Progenitor cell of endocrine pancreas (in vitro differentiated cells): ENCODE data around the gene TSNAXIP1. TPM values are rescaled to one million over a fixed set of nuclear protein-coding genes. Genes with fewer than 3 reads are reported as not detected.
"Not testable (repeated sequence)": the region's sequence is repeated elsewhere in the genome, so short reads cannot be mapped to it uniquely, and the experiment has no call there.

Experiments
- DNase-seq: peaks from one replicate; pipeline ENCODE4 v3.0.0; 2021; ENCODE audit warnings: low spot score; ENCODE audit not compliant: unreplicated experiment
- H3K27ac Mint-ChIP-seq: 2 replicates; pipeline ENCODE4 v1.8.0; 2021; ENCODE audit warnings: mild to moderate bottlenecking, moderate library complexity, mixed read lengths
- H3K27me3 Mint-ChIP-seq: 2 replicates; pipeline ENCODE4 v1.8.0; 2021; ENCODE audit warnings: mixed read lengths
- H3K36me3 Mint-ChIP-seq: 2 replicates; pipeline ENCODE4 v1.8.0; 2022; ENCODE audit warnings: mixed read lengths; ENCODE audit not compliant: insufficient read depth
- H3K4me1 Mint-ChIP-seq: 2 replicates; pipeline ENCODE4 v1.8.0; 2021; ENCODE audit warnings: low read depth, mixed read lengths
- H3K4me3 Mint-ChIP-seq: 2 replicates; pipeline ENCODE4 v1.8.0; 2021; ENCODE audit warnings: low read depth, mild to moderate bottlenecking, moderate library complexity, mixed read lengths
- H3K9me3 Mint-ChIP-seq: 2 replicates; pipeline ENCODE4 v1.8.0; 2021; ENCODE audit warnings: low read depth, mixed read lengths
- CTCF ChIP-seq: fragments of 200-600 bp; sonication (generic); IDR thresholded peaks from one replicate; pipeline ENCODE4 v1.5.0; 2021; ENCODE audit warnings: antibody characterized with exemption, mild to moderate bottlenecking; ENCODE audit not compliant: unreplicated experiment
- total RNA-seq: library from RNA; stranded (reverse); gene quantifications from 2 replicates; pipeline ENCODE4 v1.2.1, GENCODE V29; 2021

The TSNAXIP1 gene
- total RNA-seq, 1 donor from 2014 or later: 14.5 TPM

GRCh38 chr16:67834242-67834614 is 27.5 kb downstream of the TSNAXIP1 start:
- H3K4me1 Mint-ChIP-seq: peaks cover 12% of the 10 kb centered on the region
- H3K4me3 Mint-ChIP-seq: peak overlapping the region; percentile 92
- H3K27me3 Mint-ChIP-seq: no peaks in the 10 kb centered on the region
- TF ChIP-seq CTCF: no peak
- no peaks in the 10 kb centered on the region for H3K9me3 Mint-ChIP-seq
- DNase-seq: no peak
- peaks cover 4% of the 10 kb centered on the region for H3K36me3 Mint-ChIP-seq
- H3K27ac Mint-ChIP-seq: peak overlapping the region; percentile 84

DNA sequence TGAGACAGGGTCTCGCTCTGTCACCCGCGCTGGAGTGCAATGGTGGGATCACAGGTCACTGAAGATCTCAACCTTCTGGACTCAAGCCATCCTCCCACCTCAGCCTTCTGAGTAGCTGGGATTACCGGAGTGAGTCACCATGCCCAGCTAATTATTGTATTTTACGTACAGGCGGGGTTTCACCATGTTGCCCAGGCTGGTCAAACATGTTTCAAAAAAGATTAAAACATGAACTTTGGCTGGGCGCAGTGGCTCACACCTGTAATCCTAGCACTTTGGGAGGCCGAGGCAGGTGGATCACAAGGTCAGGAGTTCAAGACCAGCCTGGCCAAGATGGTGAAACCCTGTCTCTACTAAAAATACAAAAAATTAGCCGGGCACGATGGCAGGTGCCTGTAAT is 30.5 kb downstream of the TSNAXIP1 start:
- H3K4me1 Mint-ChIP-seq: peaks cover 15% of the 10 kb centered on the region
- not testable (repeated sequence) for H3K27me3 Mint-ChIP-seq, H3K27ac Mint-ChIP-seq, H3K9me3 Mint-ChIP-seq, H3K4me3 Mint-ChIP-seq, H3K36me3 Mint-ChIP-seq, DNase-seq

GRCh38 chr16:67837811-67838210 is 31.1 kb downstream of the TSNAXIP1 start:
- peaks cover 12% of the 10 kb centered on the region for H3K4me1 Mint-ChIP-seq
- H3K9me3 Mint-ChIP-seq: no peaks in the 10 kb centered on the region
- DNase-seq: no peak
- no peak overlapping the region for H3K27ac Mint-ChIP-seq
- no peaks in the 10 kb centered on the region for H3K27me3 Mint-ChIP-seq
- H3K4me3 Mint-ChIP-seq: no peak overlapping the region
- no peaks in the 10 kb centered on the region for H3K36me3 Mint-ChIP-seq
- no peak for TF ChIP-seq CTCF

DNA sequence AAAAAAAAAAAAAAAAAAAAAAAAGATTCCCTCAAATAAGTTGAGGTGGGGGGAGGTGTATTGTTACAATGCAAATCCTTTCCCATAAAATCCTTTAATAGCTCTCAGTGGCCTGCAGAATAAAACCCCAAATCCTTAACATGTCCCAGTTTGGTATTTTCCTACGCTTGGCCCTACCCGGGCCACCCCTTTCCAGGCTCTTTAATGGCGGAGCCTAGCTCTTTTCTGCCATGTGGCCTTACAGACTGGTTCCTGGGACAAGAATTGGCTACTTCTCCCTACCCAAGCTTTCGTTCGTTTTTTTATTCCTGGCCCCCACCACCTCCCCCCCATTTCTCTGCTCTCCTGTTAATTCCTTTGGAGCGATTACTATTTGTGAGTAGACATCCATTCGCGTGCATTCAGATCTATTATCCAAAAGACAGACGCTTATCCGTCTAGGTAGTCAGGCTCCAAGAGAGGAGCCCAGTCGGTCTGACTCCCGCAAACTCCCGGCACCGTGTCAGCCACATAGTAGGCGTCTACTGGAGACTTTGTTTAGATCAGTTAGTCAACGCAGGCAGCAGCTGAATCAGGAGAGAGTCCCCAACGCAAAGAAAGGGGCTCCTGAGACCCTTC is 34.6 kb downstream of the TSNAXIP1 start:
- no peaks in the 10 kb centered on the region for H3K36me3 Mint-ChIP-seq
- H3K4me1 Mint-ChIP-seq: peaks cover 32% of the 10 kb centered on the region
- peak overlapping the region; percentile 98 for H3K27ac Mint-ChIP-seq
- peak overlapping the region; percentile 97 for H3K4me3 Mint-ChIP-seq
- H3K9me3 Mint-ChIP-seq: no peaks in the 10 kb centered on the region
- no peak for TF ChIP-seq CTCF
- no peak for DNase-seq
- no peaks in the 10 kb centered on the region for H3K27me3 Mint-ChIP-seq

GRCh38 chr16:67841816-67842508 is 35.3 kb downstream of the TSNAXIP1 start, which contains the start of gene THAP11:
TSS of gene THAP11 (plus strand) at chr16:67842320. CDS start at chr16:67842555, 235 bp downstream.
- H3K27me3 Mint-ChIP-seq: no peaks in the 10 kb centered on the region
- peak; percentile 69 for TF ChIP-seq CTCF
- H3K27ac Mint-ChIP-seq: peak within 1 kb of the TSS; percentile 98
- H3K4me3 Mint-ChIP-seq: peak within 1 kb of the TSS; percentile 97
- peak; percentile 95 for DNase-seq
- H3K36me3 Mint-ChIP-seq: no peaks in the 10 kb centered on the region
- H3K4me1 Mint-ChIP-seq: peaks cover 32% of the 10 kb centered on the region
- H3K9me3 Mint-ChIP-seq: no peaks in the 10 kb centered on the region
